Measurements from ENCODE around the gene BANF2. TPM values are rescaled to one million over a fixed set of nuclear protein-coding genes. Genes with fewer than 3 reads are reported as not detected.

Gene BANF2
- total and polyA plus RNA-seq, 2 of the 13 experiments (the other 11 are each of a cell fraction or from before 2014, with no cell fraction given), result 0.35 TPM; not detected in 1

- TF ChIP-seq KDM1A (CRISPR knock-in tag; IDR thresholded peaks at IDR 0.05) (no peak), ZNF720 (CRISPR knock-in tag; IDR thresholded peaks at IDR 0.05) (no peak), POLR2G (IDR thresholded peaks at IDR 0.05; ENCODE audit: low read depth, low read length) (peak; percentile 90), SIX4 (CRISPR knock-in tag; IDR thresholded peaks at IDR 0.05) (peak; percentile 9; the same call in 1 of the 2 replicates), MYPOP (CRISPR knock-in tag; IDR thresholded peaks at IDR 0.05) (peak; percentile 73), ZNF614 (CRISPR knock-in tag; IDR thresholded peaks at IDR 0.05; ENCODE audit: borderline replicate concordance) (no peak), TFDP1 (CRISPR knock-in tag; IDR thresholded peaks at IDR 0.05; ENCODE audit: borderline replicate concordance) (peak; percentile 69; the same call in 1 of the 2 replicates), ZNF224 (CRISPR knock-in tag; IDR thresholded peaks at IDR 0.05) (peak; percentile 98), IKZF1 (IDR thresholded peaks at IDR 0.05) (no peak), ZSCAN20 (CRISPR knock-in tag; IDR thresholded peaks at IDR 0.05; ENCODE audit: borderline replicate concordance) (no peak), ZBTB2 (CRISPR knock-in tag; IDR thresholded peaks at IDR 0.05; ENCODE audit: low read depth) (no peak), BRD4 (CRISPR knock-in tag; IDR thresholded peaks at IDR 0.05) (0 out of 2 replicates have a peak, but pooled peaks have one; percentile 31), ZNF484 (CRISPR knock-in tag; IDR thresholded peaks at IDR 0.05; ENCODE audit: borderline replicate concordance, low read depth) (no peak), ZNF780A (CRISPR knock-in tag; IDR thresholded peaks at IDR 0.05) (no peak), ZNF558 (CRISPR knock-in tag; IDR thresholded peaks at IDR 0.05; ENCODE audit: borderline replicate concordance) (no peak), CCDC6 (CRISPR knock-in tag; IDR thresholded peaks at IDR 0.05) (no peak; the same call in 1 of the 2 replicates), PBX2 (CRISPR knock-in tag; IDR thresholded peaks at IDR 0.05) (no peak), TSC22D2 (CRISPR knock-in tag; IDR thresholded peaks at IDR 0.05; ENCODE audit: borderline replicate concordance) (no peak; the same call in 1 of the 2 replicates)
- TF ChIP-seq, protein P1, sequence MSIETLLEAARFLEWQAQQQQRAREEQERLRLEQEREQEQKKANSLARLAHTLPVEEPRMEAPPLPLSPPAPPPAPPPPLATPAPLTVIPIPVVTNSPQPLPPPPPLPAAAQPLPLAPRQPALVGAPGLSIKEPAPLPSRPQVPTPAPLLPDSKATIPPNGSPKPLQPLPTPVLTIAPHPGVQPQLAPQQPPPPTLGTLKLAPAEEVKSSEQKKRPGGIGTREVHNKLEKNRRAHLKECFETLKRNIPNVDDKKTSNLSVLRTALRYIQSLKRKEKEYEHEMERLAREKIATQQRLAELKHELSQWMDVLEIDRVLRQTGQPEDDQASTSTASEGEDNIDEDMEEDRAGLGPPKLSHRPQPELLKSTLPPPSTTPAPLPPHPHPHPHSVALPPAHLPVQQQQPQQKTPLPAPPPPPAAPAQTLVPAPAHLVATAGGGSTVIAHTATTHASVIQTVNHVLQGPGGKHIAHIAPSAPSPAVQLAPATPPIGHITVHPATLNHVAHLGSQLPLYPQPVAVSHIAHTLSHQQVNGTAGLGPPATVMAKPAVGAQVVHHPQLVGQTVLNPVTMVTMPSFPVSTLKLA (IDR thresholded peaks at IDR 0.05), result no peak
- TF ChIP-seq, protein P2, sequence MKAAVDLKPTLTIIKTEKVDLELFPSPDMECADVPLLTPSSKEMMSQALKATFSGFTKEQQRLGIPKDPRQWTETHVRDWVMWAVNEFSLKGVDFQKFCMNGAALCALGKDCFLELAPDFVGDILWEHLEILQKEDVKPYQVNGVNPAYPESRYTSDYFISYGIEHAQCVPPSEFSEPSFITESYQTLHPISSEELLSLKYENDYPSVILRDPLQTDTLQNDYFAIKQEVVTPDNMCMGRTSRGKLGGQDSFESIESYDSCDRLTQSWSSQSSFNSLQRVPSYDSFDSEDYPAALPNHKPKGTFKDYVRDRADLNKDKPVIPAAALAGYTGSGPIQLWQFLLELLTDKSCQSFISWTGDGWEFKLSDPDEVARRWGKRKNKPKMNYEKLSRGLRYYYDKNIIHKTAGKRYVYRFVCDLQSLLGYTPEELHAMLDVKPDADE (CRISPR knock-in tag; IDR thresholded peaks at IDR 0.05), result no peak
- TF ChIP-seq, protein P3, sequence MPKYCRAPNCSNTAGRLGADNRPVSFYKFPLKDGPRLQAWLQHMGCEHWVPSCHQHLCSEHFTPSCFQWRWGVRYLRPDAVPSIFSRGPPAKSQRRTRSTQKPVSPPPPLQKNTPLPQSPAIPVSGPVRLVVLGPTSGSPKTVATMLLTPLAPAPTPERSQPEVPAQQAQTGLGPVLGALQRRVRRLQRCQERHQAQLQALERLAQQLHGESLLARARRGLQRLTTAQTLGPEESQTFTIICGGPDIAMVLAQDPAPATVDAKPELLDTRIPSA (CRISPR knock-in tag; IDR thresholded peaks at IDR 0.05; ENCODE audit: borderline replicate concordance), result no peak
Measured at GRCh38 chr20:17710379-17711266, 10.9 kb downstream of the BANF2 start (continued).

Measured in HepG2 (cell line).